ENCODE measurements around the gene PCP2. TPM values are rescaled to one million over a fixed set of nuclear protein-coding genes. Genes with fewer than 3 reads are reported as not detected.

Gene PCP2
- total and polyA plus RNA-seq, 2 of the 13 experiments (the other 11 are each of a cell fraction or from before 2014, with no cell fraction given): 0.62 TPM; not detected in 1

- no peak for TF ChIP-seq GRHL1 (CRISPR knock-in tag; conservative IDR thresholded peaks at IDR 0.05)
Measured at GRCh38 chr19:7622933-7623685, 10.4 kb downstream of the PCP2 start (continued).

- 97% methylated on average over 22 of the region's 57 CpGs for WGBS (ENCODE audit: low lambda C conversion rate)
- POLR2A ChIA-PET: no interaction called here
Measured at GRCh38 chr19:7620442-7621412, 12.8 kb downstream of the PCP2 start.

More at GRCh38 chr19:7620442-7621412, 12.8 kb downstream of the PCP2 start:
- no TSS peak for BruUV-seq (replicated peaks)
- Histone ChIP-seq H3K27me3 (ENCODE audit: control insufficient read depth in 1 of 2, insufficient read depth in 2 of 2, low read length in 2 of 2) (no peaks in the 10 kb centered on the region; a peak in 1 of 5 replicates), H4K20me1 (ENCODE audit: insufficient read depth, low read length) (no peaks in the 10 kb centered on the region), H3K4me1 (ENCODE audit: insufficient read depth, low read length) (no peaks in the 10 kb centered on the region; the same call in 1 of the 2 replicates), H2AFZ (ENCODE audit: low read length) (no peak overlapping the region), H3K36me3 (replicated peaks in 1 of 2; ENCODE audit: control insufficient read depth in 1 of 2, insufficient read depth in 2 of 2, low read length in 2 of 2) (peaks cover 19 to 63% of the 10 kb centered on the region in 2 experiments), H3K27ac (ENCODE audit: extremely low read length, insufficient read depth, low read length) (no peak overlapping the region), H3K9me3 (ENCODE audit: low read length) (no peaks in the 10 kb centered on the region), H3K79me2 (ENCODE audit: insufficient read depth, low read length) (no peaks in the 10 kb centered on the region), H3K4me3 (replicated peaks in 1 of 3; ENCODE audit: insufficient read depth in 1 of 3, low read depth in 2 of 3, low read length in 3 of 3) (no peak overlapping the region), H3K4me2 (ENCODE audit: low read depth, low read length) (no peak overlapping the region), H3K9ac (ENCODE audit: insufficient read depth, low read depth, low read length) (no peak overlapping the region)
- no peak for FAIRE-seq
- intact Hi-C loops (cut with micrococcal nuclease; ENCODE audit: unreplicated experiment): no loop called here
- ATAC-seq: no peak
- DNase-seq (ENCODE audit: low spot score): no peak
- CTCF ChIA-PET (ENCODE audit: low intra/inter-chr PET ratio, low total read pairs): no interaction called here
- TF ChIP-seq AGO2 (optimal IDR thresholded peaks at IDR 0.05; ENCODE audit: low read depth, low read length) (peak; percentile 3), RBFOX2 (IDR thresholded peaks at IDR 0.05; ENCODE audit: low read depth, low read length) (peak; percentile 29; the same call in 1 of the 2 replicates), THRA (CRISPR knock-in tag; IDR thresholded peaks at IDR 0.05; ENCODE audit: borderline replicate concordance) (no peak)
- in situ Hi-C loops (cut with HindIII; ENCODE audit: extremely low pct_ligation_motif_present, low pct_unique_long_range_greater_than_20kb): no loop called here
